ENCODE results near the gene RMND5A.

DNA sequence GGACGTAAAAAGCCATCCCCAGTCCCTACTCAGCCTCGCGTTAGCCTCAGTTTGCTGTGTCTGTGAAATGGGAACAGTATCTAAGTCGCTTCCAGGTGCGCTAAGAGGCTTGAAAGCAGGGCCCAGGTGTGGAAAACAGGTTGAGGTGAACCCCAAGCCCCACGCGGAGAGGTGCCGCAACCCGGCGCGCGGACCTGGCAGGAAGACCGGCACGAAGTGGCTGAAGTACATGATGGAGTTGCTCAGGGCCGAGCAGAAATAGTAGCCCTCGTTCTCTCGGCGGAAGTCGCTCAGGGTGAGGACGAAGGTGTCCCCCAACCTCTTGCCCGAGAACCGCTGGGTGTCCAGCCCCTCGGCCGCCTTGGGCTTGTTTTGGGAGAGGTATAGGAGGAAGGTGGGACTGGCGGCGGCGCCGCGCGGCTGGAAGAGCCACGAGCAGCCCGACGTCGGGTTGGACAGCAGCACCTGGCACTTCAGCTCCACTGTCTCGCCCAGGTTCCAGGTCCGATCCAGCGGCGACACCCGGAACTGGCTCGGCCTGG lies 70.1 kb downstream of the RMND5A start:
- TF ChIP-seq CTBP1 (IDR thresholded peaks at IDR 0.05; ENCODE audit: borderline replicate concordance): no peak
- TF ChIP-seq SP1 (IDR thresholded peaks at IDR 0.05): no peak
- TF ChIP-seq L3MBTL2 (conservative IDR thresholded peaks at IDR 0.05): no peak
- no peak for TF ChIP-seq SUZ12 (IDR thresholded peaks at IDR 0.05)
- TF ChIP-seq FOXM1 (IDR thresholded peaks at IDR 0.05; ENCODE audit: borderline replicate concordance): no peak
- TF ChIP-seq ARNT (IDR thresholded peaks at IDR 0.05): no peak
- no peak for TF ChIP-seq FOXK2 (IDR thresholded peaks at IDR 0.05)
- TF ChIP-seq BHLHE40 (IDR thresholded peaks at IDR 0.05; ENCODE audit: borderline replicate concordance): no peak
- no peak for TF ChIP-seq TARDBP (IDR thresholded peaks at IDR 0.05)
- TF ChIP-seq, protein P1, sequence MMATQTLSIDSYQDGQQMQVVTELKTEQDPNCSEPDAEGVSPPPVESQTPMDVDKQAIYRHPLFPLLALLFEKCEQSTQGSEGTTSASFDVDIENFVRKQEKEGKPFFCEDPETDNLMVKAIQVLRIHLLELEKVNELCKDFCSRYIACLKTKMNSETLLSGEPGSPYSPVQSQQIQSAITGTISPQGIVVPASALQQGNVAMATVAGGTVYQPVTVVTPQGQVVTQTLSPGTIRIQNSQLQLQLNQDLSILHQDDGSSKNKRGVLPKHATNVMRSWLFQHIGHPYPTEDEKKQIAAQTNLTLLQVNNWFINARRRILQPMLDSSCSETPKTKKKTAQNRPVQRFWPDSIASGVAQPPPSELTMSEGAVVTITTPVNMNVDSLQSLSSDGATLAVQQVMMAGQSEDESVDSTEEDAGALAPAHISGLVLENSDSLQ (IDR thresholded peaks at IDR 0.05): no peak
- TF ChIP-seq ZNF384 (IDR thresholded peaks at IDR 0.05): no peak
- TF ChIP-seq FOXA1 (IDR thresholded peaks at IDR 0.05): no peak
- TF ChIP-seq NFRKB (IDR thresholded peaks at IDR 0.05): no peak

Measured in HEK293T (cell line).